Heart right ventricle (tissue), 16 donors: ENCODE results near the gene MFRP. TPM values are rescaled to one million over a fixed set of nuclear protein-coding genes. Genes with fewer than 3 reads are reported as not detected.
A peak's percentile ranks its signal among the peaks of the same experiment; 100 is the strongest.

Experiments used
- ATAC-seq, 8 donors: fragments of 200-7000 bp; cut with Tn5 transposase; one replicate each; pipeline ENCODE4 v1.9.1; 2020; ENCODE audit warnings: mild to moderate bottlenecking in 8 of 8, moderate library complexity in 8 of 8, moderate number of reproducible peaks in 1 of 8
- DNase-seq, 2 donors: peaks; one replicate each; pipeline ENCODE4 v3.0.0-alpha.2; 2020
- H3K27ac ChIP-seq, 10 donors: fragments of 200-600 bp; sonication (generic) in 2 of 10; one replicate each; pipeline versions ENCODE4 v1.5.0 to v1.8.0; 2020 to 2022; ENCODE audit warnings: mild to moderate bottlenecking in 3 of 10
- H3K27me3 ChIP-seq, 7 donors: fragments of 200-600 bp; one replicate each; pipeline ENCODE4 v1.8.0; 2021 to 2022; ENCODE audit warnings: mild to moderate bottlenecking in 2 of 7
- H3K36me3 ChIP-seq, 9 donors: fragments of 200-600 bp; sonication (generic) in 1 of 9; one replicate each; pipeline versions ENCODE4 v1.5.0 to v1.8.0; 2020 to 2022; ENCODE audit warnings: mild to moderate bottlenecking in 2 of 9
- H3K4me1 ChIP-seq, 9 donors: fragments of 200-600 bp; sonication (generic) in 1 of 9; one replicate each; pipeline versions ENCODE4 v1.5.0 to v1.8.0; 2020 to 2022; ENCODE audit warnings: mild to moderate bottlenecking in 4 of 9
- H3K4me3 ChIP-seq, 10 donors: fragments of 200-600 bp; sonication (generic) in 2 of 10; one replicate each; pipeline versions ENCODE4 v1.5.0 to v1.8.0; 2020 to 2022; ENCODE audit warnings: mild to moderate bottlenecking in 7 of 10, moderate library complexity in 2 of 10
- H3K9me3 ChIP-seq, 11 donors: fragments of 200-600 bp in 10 of 11; sonication (generic) in 2 of 11; one replicate each; pipeline versions ENCODE4 v1.5.0 to v1.8.0; 2013 to 2022; ENCODE audit warnings: mild to moderate bottlenecking in 2 of 11, control low read depth in 1 of 11, moderate library complexity in 1 of 11
- WGBS, 2 donors: extraction: QIAGEN DNeasy Blood & Tissue Kit; methylation state at CpG; one replicate each; pipeline ENCODE4 v1.1.7; 2013; ENCODE audit warnings: inconsistent platforms in 1 of 2; 5-methylcytosine and 5-hydroxymethylcytosine counted together
- intact Hi-C, 10 donors: fragments of 100-400 bp; cut with DNase I; formaldehyde crosslinking; loops; one replicate each; pipeline versions ENCODE4 v1.11.1 to v1.14.2; 2022
- polyA plus RNA-seq, 2 donors: library from polyadenylated mRNA; stranded (reverse); fragments of 200-250 nt; gene quantifications; one replicate each; pipeline ENCODE4 v1.2.3, GENCODE V29; 2013
- total RNA-seq, 10 donors: library from RNA; stranded (reverse); fragmentation: NEBNext Ultra II Directional in 3 of 10; extraction: Animal tissue kit (Norgen Biotek cat#: 25700) in 3 of 10; gene quantifications; one replicate each; pipeline versions ENCODE4 v1.2.1 to v1.2.4, GENCODE V29; 2021 to 2023
- TF ChIP-seq, protein P1 (sequence below), 9 donors: fragments of 200-600 bp; sonication (generic) in 2 of 9; IDR thresholded peaks; one replicate each; pipeline versions ENCODE4 v1.5.0 to v1.8.0; 2021 to 2022; ENCODE audit warnings: antibody characterized with exemption in 9 of 9, mild to moderate bottlenecking in 5 of 9, moderate library complexity in 1 of 9
- donor health status: Arrhythmogenic right ventricular cardiomyopathy.
- donor health status: ischemic (EF 13 %, LVEDD 7.1; RV severe dilation, severe dysfunction).
- donor health status: healthy with polysubstance abuse.
- donor health status: DM: no; HTN: yes; CAD: no.
- donor health status: DM: no; HTN: no; CAD: no.
- donor health status: ischemic (EF 25% LVEDD 6.9; RV normal size, moderate dysfunction).
- donor health status: ischemic (EF 25% LVEDD 5.7; RV mildly dilated, moderate dysfunction).
- donor health status: healthy.
- donor health status: DM: yes; HTN: yes; CAD: no.
- donor health status: Ischemic cardiomyopathy.
- donor health status: ischemic (EF 35%, LVEDD 5.7; RV mildly dilated, moderate dysfunction).
- donor health status: nonischemic (EF 11% LVEDD 7.7; RV severe dilation, severe dysfunction).
- donor health status: DM: yes; HTN: yes; CAD: no.
- donor health status: PGD.
- donor health status: ischemic (EF 29% LVEDD 5.4; RV normal size, mild dysfunction).
- donor health status: nonischemic (EF 23%, LVEDD 6.1; RV moderate dilation, normal function).

The MFRP gene
- total and polyA plus RNA-seq, 12 donors: 0.04 TPM; not detected in 11

DNA sequence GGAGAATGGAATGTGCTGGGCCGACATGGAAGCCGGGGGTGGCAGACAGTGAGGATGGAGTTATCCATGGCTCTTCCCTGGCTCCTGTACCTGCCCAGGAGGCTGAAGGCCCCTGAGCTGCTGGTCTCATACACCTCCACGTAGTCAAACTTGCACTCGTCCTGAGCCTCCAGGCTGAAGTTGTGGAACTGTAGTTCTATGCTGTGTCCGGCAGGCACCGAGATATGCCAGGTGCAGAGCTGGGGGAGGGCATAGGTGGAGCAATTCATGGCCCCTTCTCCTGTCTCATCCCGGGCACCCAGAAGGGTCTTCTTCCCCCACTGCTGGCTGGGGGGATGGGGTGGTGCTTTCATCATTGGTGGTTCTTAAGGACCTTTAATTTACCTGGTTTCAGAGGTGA, 2.8 kb downstream of the MFRP start:
- Histone ChIP-seq H3K9me3 (no peaks in the 10 kb centered on the region), H3K4me1 (peaks cover 8 to 37% (median 30%) of the 10 kb centered on the region in 9 donors), H3K4me3 (no peak overlapping the region), H3K27ac (no peak overlapping the region), H3K36me3 (no peaks in the 10 kb centered on the region), H3K27me3 (peaks cover 0 to 35% (median 0%) of the 10 kb centered on the region in 7 donors)
- intact Hi-C loops: loop anchor here in 1 of 10 donors (5.0 to 10.0 kb wide), 2 partner anchors 39 to 131 kb away; partner anchors contain the start of gene USP2
- ATAC-seq (no peak), DNase-seq (no peak)
- WGBS, 2 donors: 91 to 92% methylated on average over 7 of the region's 7 CpGs
- TF ChIP-seq, protein P1, sequence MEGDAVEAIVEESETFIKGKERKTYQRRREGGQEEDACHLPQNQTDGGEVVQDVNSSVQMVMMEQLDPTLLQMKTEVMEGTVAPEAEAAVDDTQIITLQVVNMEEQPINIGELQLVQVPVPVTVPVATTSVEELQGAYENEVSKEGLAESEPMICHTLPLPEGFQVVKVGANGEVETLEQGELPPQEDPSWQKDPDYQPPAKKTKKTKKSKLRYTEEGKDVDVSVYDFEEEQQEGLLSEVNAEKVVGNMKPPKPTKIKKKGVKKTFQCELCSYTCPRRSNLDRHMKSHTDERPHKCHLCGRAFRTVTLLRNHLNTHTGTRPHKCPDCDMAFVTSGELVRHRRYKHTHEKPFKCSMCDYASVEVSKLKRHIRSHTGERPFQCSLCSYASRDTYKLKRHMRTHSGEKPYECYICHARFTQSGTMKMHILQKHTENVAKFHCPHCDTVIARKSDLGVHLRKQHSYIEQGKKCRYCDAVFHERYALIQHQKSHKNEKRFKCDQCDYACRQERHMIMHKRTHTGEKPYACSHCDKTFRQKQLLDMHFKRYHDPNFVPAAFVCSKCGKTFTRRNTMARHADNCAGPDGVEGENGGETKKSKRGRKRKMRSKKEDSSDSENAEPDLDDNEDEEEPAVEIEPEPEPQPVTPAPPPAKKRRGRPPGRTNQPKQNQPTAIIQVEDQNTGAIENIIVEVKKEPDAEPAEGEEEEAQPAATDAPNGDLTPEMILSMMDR (IDR thresholded peaks at IDR 0.05): no peak

DNA sequence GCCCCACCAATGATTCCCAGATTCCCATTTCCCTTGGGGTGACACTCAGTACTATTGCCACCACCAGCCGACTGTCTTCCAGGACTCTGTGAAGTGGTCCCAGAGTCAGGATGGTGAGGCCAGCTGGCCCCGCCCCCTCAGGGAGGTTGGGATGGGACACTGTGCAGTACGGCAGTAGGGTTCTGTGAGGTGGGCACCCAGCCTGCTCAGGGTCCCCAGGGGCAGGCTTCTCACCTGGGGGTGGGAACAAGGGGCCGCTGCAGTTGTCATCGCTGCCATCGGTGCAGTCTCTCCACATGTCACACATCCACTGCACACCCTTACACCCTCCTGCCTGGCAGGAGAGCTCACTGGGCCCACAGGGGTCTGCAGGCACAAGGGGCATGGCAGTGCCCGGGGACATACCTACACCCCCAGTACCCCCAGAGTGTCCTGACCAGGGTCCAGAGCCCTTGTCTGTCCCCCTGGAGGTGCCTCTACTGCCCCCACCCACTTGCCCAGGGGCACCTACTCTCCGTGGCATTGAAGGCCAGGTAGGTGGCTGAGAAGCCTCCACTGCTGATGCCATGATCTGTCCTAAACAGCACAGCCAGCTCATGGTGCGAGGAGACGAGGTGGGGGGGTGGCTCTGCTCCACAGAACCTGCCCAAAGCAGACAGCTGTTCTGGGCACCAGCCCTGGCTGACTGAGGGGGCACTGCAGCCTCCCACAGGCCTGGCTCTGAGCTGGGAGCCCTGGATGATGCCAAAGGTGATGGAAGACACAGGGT, 4.0 kb downstream of the MFRP start:
- 87 to 89% methylated on average over 10 of the region's 10 CpGs for WGBS, 2 donors

DNA sequence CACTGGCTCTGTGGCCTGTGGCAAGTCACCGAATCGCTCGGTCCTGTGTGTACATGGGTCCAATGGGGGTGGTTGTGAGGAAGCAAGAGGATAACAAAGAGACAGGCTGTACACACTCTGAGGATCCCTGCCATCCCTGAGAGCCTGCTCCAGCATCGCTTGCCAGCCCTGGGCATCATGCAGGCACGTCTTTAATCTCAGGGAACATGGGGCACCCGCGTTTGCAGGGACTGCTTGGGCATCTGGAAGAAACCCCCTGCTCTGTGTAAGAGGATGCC, 4.5 kb downstream of the MFRP start:
- DNase-seq: no peak
- intact Hi-C loops: loop anchor here in 1 of 10 donors (5.0 to 10.0 kb wide), 2 partner anchors 40 to 133 kb away; partner anchors contain the start of gene USP2
- TF ChIP-seq, protein P1 (IDR thresholded peaks at IDR 0.05): no peak
- H3K36me3 ChIP-seq: peaks cover 0 to 11% (median 0%) of the 10 kb centered on the region in 9 donors
- H3K9me3 ChIP-seq: no peaks in the 10 kb centered on the region
- peaks cover 0 to 38% (median 0%) of the 10 kb centered on the region in 7 donors for H3K27me3 ChIP-seq
- H3K27ac ChIP-seq: peak overlapping the region in 3 of 10 donors; percentile 97 to 100 (median 98)
- no peak overlapping the region for H3K4me3 ChIP-seq
- 85 to 87% methylated on average over 7 of the region's 7 CpGs for WGBS, 2 donors
- no peak for ATAC-seq
- H3K4me1 ChIP-seq: peaks cover 16 to 48% (median 40%) of the 10 kb centered on the region in 9 donors

More for the DNA sequence above, 4.0 kb downstream of the MFRP start:
- H3K27ac ChIP-seq: no peak overlapping the region
- H3K9me3 ChIP-seq: no peaks in the 10 kb centered on the region
- no peak overlapping the region for H3K4me3 ChIP-seq
- TF ChIP-seq, protein P1 (IDR thresholded peaks at IDR 0.05): no peak
- H3K36me3 ChIP-seq: peaks cover 0 to 5% (median 0%) of the 10 kb centered on the region in 9 donors
- ATAC-seq: no peak
- peaks cover 16 to 47% (median 40%) of the 10 kb centered on the region in 9 donors for H3K4me1 ChIP-seq
- intact Hi-C loops: loop anchor here in 1 of 10 donors (5.0 to 10.0 kb wide), 2 partner anchors 40 to 132 kb away; partner anchors contain the start of gene USP2
- H3K27me3 ChIP-seq: peaks cover 0 to 38% (median 0%) of the 10 kb centered on the region in 7 donors
- no peak for DNase-seq

DNA sequence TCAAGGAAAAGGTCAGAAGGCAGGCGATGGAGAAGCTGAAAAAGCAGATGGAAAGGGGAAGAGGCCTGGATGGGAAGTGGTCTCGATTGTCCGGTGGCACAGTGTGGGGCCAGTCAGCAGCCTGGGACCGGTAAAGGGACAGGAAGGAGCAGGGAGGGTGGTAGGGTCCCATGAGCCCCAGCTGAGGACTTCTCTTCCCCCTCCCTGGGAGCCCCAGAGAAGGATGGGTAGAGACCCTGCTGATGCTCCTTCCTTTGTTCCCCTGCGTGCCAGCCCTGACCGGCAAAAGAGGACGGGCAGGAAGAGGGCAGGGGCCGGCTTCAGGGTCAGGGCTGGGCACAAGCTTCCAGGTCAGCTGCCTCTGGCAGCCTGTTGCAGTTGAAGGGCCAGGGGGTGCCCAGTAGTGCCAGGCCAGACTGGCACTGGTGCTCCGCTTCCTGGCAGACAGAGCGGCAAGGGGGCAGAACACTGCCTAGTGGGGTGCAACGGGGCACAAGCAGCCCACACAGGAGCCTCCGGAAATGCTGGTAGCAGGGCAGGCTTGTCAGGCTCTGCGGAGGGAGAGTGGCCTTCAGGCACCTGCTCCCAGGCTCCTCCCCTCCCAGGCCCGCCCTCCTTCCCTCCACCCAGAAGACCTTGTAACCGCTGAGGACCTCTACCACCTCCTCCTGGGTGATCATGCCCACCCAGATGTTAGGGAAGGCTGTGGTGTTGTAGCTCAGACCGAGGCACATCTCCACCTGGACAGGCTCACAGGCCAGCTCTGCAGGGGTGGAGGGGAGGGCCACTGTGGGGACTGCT, 5.1 kb downstream of the MFRP start:
- DNase-seq (no peak), ATAC-seq (peak in 3 of 8 donors; percentile 0 to 8 (median 1))
- 51 to 62% methylated on average over 15 to 16 of the region's 16 CpGs for WGBS, 2 donors
- TF ChIP-seq, protein P1 (IDR thresholded peaks at IDR 0.05): no peak
- Histone ChIP-seq H3K4me3 (peak overlapping the region in 7 of 10 donors; percentile 61 to 91 (median 80)), H3K27me3 (peaks cover 0 to 38% (median 0%) of the 10 kb centered on the region in 7 donors), H3K4me1 (peaks cover 16 to 50% (median 40%) of the 10 kb centered on the region in 9 donors), H3K36me3 (peaks cover 0 to 16% (median 4%) of the 10 kb centered on the region in 9 donors), H3K27ac (peak overlapping the region; percentile 85 to 100 (median 97)), H3K9me3 (no peaks in the 10 kb centered on the region)
- intact Hi-C loops: loop anchor here in 1 of 10 donors (5.0 to 10.0 kb wide), 2 partner anchors 41 to 133 kb away; partner anchors contain the start of gene USP2
